ENCODE results near the gene ZBTB47. TPM values are rescaled to one million over a fixed set of nuclear protein-coding genes. Genes with fewer than 3 reads are reported as not detected.

ZBTB47 gene
- total and polyA plus RNA-seq, 2 experiments from 2014 or later, result 0.48 to 2.8 TPM

- Histone ChIP-seq H3K27me3 (ENCODE audit: insufficient read depth) (no peaks in the 10 kb centered on the region), H3K4me3 (no peak overlapping the region), H4K20me1 (replicated peaks; ENCODE audit: insufficient read depth) (no peaks in the 10 kb centered on the region), H3F3A (replicated peaks; ENCODE audit: low read depth) (no peaks in the 10 kb centered on the region), H2AFZ (peak overlapping the region; percentile 32; the same call in 1 of the 2 replicates), H3K79me2 (replicated peaks; ENCODE audit: insufficient read depth) (no peaks in the 10 kb centered on the region), H3K4me1 (ENCODE audit: insufficient read depth) (no peaks in the 10 kb centered on the region), H3K4me2 (no peak overlapping the region), H3K27ac (ENCODE audit: low read depth) (no peak overlapping the region), H3K36me3 (ENCODE audit: insufficient read depth) (no peaks in the 10 kb centered on the region), H3K9me2 (ENCODE audit: insufficient read depth) (no peaks in the 10 kb centered on the region)
- Mint-ChIP-seq H3K4me1 (peaks cover 19% of the 10 kb centered on the region), H3K36me3 (ENCODE audit: low read depth) (no peaks in the 10 kb centered on the region), H3K9me3 (no peaks in the 10 kb centered on the region), H3K4me3 (no peak overlapping the region), H3K27me3 (ENCODE audit: insufficient read depth, low read depth, poor library complexity) (peaks cover 14% of the 10 kb centered on the region), H3K27ac (no peak overlapping the region)
- DNase-seq (ENCODE audit: low spot score) (no peak), ATAC-seq (no peak)
- TF ChIP-seq EZH2 (IDR thresholded peaks at IDR 0.05; ENCODE audit: low read depth, unreplicated experiment) (no peak), POLR2AphosphoS5 (IDR thresholded peaks at IDR 0.05; ENCODE audit: low read depth) (no peak), STAT1 (IDR thresholded peaks at IDR 0.05; ENCODE audit: unreplicated experiment) (no peak), NANOG (IDR thresholded peaks at IDR 0.05; ENCODE audit: borderline replicate concordance) (no peak), CREB1 (CRISPR knock-in tag; IDR thresholded peaks at IDR 0.05; ENCODE audit: low read depth) (no peak), ZNF462 (CRISPR knock-in tag; IDR thresholded peaks at IDR 0.05) (no peak), EZH2phosphoT487 (IDR thresholded peaks at IDR 0.05; ENCODE audit: unreplicated experiment) (no peak), REST (IDR thresholded peaks at IDR 0.05; ENCODE audit: unreplicated experiment) (no peak), CTCF (conservative IDR thresholded peaks at IDR 0.05; ENCODE audit: low read depth in 2 of 2) (no peak), ZNF114 (CRISPR knock-in tag; IDR thresholded peaks at IDR 0.05) (no peak), ETS1 (IDR thresholded peaks at IDR 0.05) (no peak), ZNF331 (CRISPR knock-in tag; IDR thresholded peaks at IDR 0.05; ENCODE audit: low read depth) (no peak), JUNB (IDR thresholded peaks at IDR 0.05; ENCODE audit: unreplicated experiment) (no peak)
These were observed 32.7 kb downstream of the ZBTB47 start for GRCh38 chr3:42685891-42686820.
